H9 (cell line): ENCODE measurements around the gene MYH15. TPM values are rescaled to one million over a fixed set of nuclear protein-coding genes. Genes with fewer than 3 reads are reported as not detected.

Experiments used
- DNase-seq: peaks from one replicate; pipeline ENCODE4 v3.0.0-alpha.2; 2017
- H2AFZ ChIP-seq: one replicate; pipeline ENCODE4 v1.6.1; 2013; ENCODE audit warnings: mild to moderate bottlenecking, low read length, control low read depth, moderate library complexity
- H2AK5ac ChIP-seq: 2 replicates; pipeline ENCODE4 v1.6.1; 2013; ENCODE audit warnings: low read length, control low read depth, mixed read lengths; ENCODE audit not compliant: insufficient read length
- H2BK120ac ChIP-seq: one replicate; pipeline ENCODE4 v1.6.1; 2013; ENCODE audit warnings: low read depth, mild to moderate bottlenecking, low read length, control low read depth, inconsistent platforms; ENCODE audit not compliant: poor library complexity, severe bottlenecking
- H2BK12ac ChIP-seq: 2 replicates; pipeline ENCODE4 v1.6.1; 2013; ENCODE audit warnings: low read length, control low read depth, mixed read lengths, low read depth; ENCODE audit not compliant: insufficient read length
- H2BK15ac ChIP-seq: 2 replicates; pipeline ENCODE4 v1.6.1; 2013; ENCODE audit warnings: low read depth, low read length, control low read depth
- H2BK20ac ChIP-seq: one replicate; pipeline ENCODE4 v1.6.1; 2013; ENCODE audit warnings: low read depth, mild to moderate bottlenecking, low read length, control low read depth, inconsistent platforms; ENCODE audit not compliant: poor library complexity, severe bottlenecking
- H2BK5ac ChIP-seq: 2 replicates; pipeline ENCODE4 v1.6.1; 2013; ENCODE audit warnings: low read length, control low read depth, mixed read lengths; ENCODE audit not compliant: insufficient read length
- H3K14ac ChIP-seq: 2 replicates; pipeline ENCODE4 v1.6.1; 2013; ENCODE audit warnings: low read length, control low read depth; ENCODE audit not compliant: insufficient read depth
- H3K18ac ChIP-seq: 2 replicates; pipeline ENCODE4 v1.6.1; 2013; ENCODE audit warnings: low read depth, mild to moderate bottlenecking, mixed read lengths, low read length, control low read depth; ENCODE audit not compliant: insufficient read length
- H3K23ac ChIP-seq: 2 replicates; pipeline ENCODE4 v1.6.1; 2013; ENCODE audit warnings: low read length, control low read depth, mixed read lengths, low read depth; ENCODE audit not compliant: insufficient read length
- H3K23me2 ChIP-seq: 2 replicates; pipeline ENCODE4 v1.6.1; 2013; ENCODE audit warnings: low read depth, mild to moderate bottlenecking, mixed read lengths, low read length, control low read depth; ENCODE audit not compliant: insufficient read length, poor library complexity, severe bottlenecking
- H3K27ac ChIP-seq: 2 replicates; pipeline ENCODE4 v1.5.1; 2013; ENCODE audit warnings: low read length, control low read depth, mixed read lengths, low read depth; ENCODE audit not compliant: insufficient read length
- H3K27me3 ChIP-seq: 2 replicates; pipeline ENCODE4 v1.6.1; 2013; ENCODE audit warnings: low read length, control low read depth, inconsistent platforms; ENCODE audit not compliant: insufficient read depth
- H3K4ac ChIP-seq: 2 replicates; pipeline ENCODE4 v1.6.1; 2013; ENCODE audit warnings: low read depth, mild to moderate bottlenecking, control low read depth, inconsistent platforms, low read length, moderate library complexity
- H3K4me1 ChIP-seq: 2 replicates; pipeline ENCODE4 v1.6.1; 2013; ENCODE audit warnings: low read length, control low read depth, inconsistent platforms; ENCODE audit not compliant: insufficient read depth
- H3K4me2 ChIP-seq: 2 replicates; pipeline ENCODE4 v1.6.1; 2013; ENCODE audit warnings: low read length, control low read depth, mixed read lengths; ENCODE audit not compliant: insufficient read length, insufficient read depth
- H3K56ac ChIP-seq: 2 replicates; pipeline ENCODE4 v1.6.1; 2013; ENCODE audit warnings: low read depth, mild to moderate bottlenecking, mixed read lengths, low read length, control low read depth; ENCODE audit not compliant: insufficient read length
- H3K79me1 ChIP-seq: 2 replicates; pipeline ENCODE4 v1.6.1; 2013; ENCODE audit warnings: low read depth, mild to moderate bottlenecking, moderate library complexity, low read length, control low read depth, inconsistent platforms; ENCODE audit not compliant: insufficient read depth, poor library complexity, severe bottlenecking
- H3K79me2 ChIP-seq: 2 replicates; pipeline ENCODE4 v1.6.1; 2013; ENCODE audit warnings: low read length, control low read depth, inconsistent platforms; ENCODE audit not compliant: insufficient read depth
- H3K9ac ChIP-seq: 2 replicates; pipeline ENCODE4 v1.6.1; 2013; ENCODE audit warnings: low read length, control low read depth, mixed read lengths; ENCODE audit not compliant: insufficient read length; ENCODE audit errors: extremely low read depth
- H3K9me3 ChIP-seq: one replicate; pipeline ENCODE4 v1.6.1; 2013; ENCODE audit warnings: low read depth, low read length, inconsistent platforms; ENCODE audit not compliant: control insufficient read depth
- H3T11ph ChIP-seq: one replicate; pipeline ENCODE4 v1.6.1; 2013; ENCODE audit warnings: mild to moderate bottlenecking, low read length, control low read depth, inconsistent platforms
- H4K20me1 ChIP-seq: one replicate; pipeline ENCODE4 v1.6.1; 2013; ENCODE audit not compliant: control insufficient read depth, insufficient read length, insufficient read depth
- H4K5ac ChIP-seq: 2 replicates; pipeline ENCODE4 v1.6.1; 2013; ENCODE audit warnings: low read depth, mild to moderate bottlenecking, mixed read lengths, low read length, control low read depth; ENCODE audit not compliant: insufficient read length
- H4K8ac ChIP-seq: replicated peaks from 2 replicates; pipeline ENCODE4 v1.6.1; 2013; ENCODE audit warnings: low read length, control low read depth, mixed read lengths, low read depth; ENCODE audit not compliant: insufficient read length
- H4K91ac ChIP-seq: 2 replicates; pipeline ENCODE4 v1.6.1; 2013; ENCODE audit warnings: low read depth, mild to moderate bottlenecking, moderate library complexity, mixed read lengths, low read length, control low read depth; ENCODE audit not compliant: insufficient read length
- H3K27ac Mint-ChIP-seq, 3 experiments: 2 replicates in 2 of 3; 3 replicates in 1 of 3; pipeline ENCODE4 v1.8.0; 2020 to 2021; ENCODE audit warnings: mixed read lengths in 3 of 3, mild to moderate bottlenecking in 1 of 3, moderate library complexity in 1 of 3
- H3K27me3 Mint-ChIP-seq: 2 replicates; pipeline ENCODE4 v1.8.0; 2021; ENCODE audit warnings: low read depth, mild to moderate bottlenecking, moderate library complexity, mixed read lengths
- H3K36me3 Mint-ChIP-seq, 3 experiments: 2 replicates in 2 of 3; 3 replicates in 1 of 3; pipeline ENCODE4 v1.8.0; 2020 to 2021; ENCODE audit warnings: low read depth in 3 of 3, mixed read lengths in 3 of 3; ENCODE audit not compliant: insufficient read depth in 1 of 3
- H3K4me1 Mint-ChIP-seq, 2 experiments: 2 replicates each; pipeline ENCODE4 v1.8.0; 2020; ENCODE audit warnings: mixed read lengths in 2 of 2
- H3K4me3 Mint-ChIP-seq, 2 experiments: 2 replicates in 1 of 2; 3 replicates in 1 of 2; pipeline ENCODE4 v1.8.0; 2020 to 2021; ENCODE audit warnings: mild to moderate bottlenecking in 2 of 2, mixed read lengths in 2 of 2, moderate library complexity in 1 of 2
- H3K9me3 Mint-ChIP-seq, 2 experiments: 2 replicates in 1 of 2; 3 replicates in 1 of 2; pipeline ENCODE4 v1.8.0; 2020; ENCODE audit warnings: mild to moderate bottlenecking in 2 of 2, mixed read lengths in 2 of 2, moderate library complexity in 1 of 2
- WGBS: extraction: QIAGEN DNeasy Blood & Tissue Kit; methylation state at CpG from one replicate; pipeline ENCODE4 v1.1.7; 2013; ENCODE audit warnings: missing lambda C conversion rate, low lambda C conversion rate, mixed read lengths; ENCODE audit not compliant: insufficient read length; ENCODE audit errors: extremely low coverage; 5-methylcytosine and 5-hydroxymethylcytosine counted together
- total RNA-seq: library from RNA; stranded (reverse); gene quantifications from 2 replicates; pipeline ENCODE4 v1.2.1, GENCODE V29; 2021
- TF ChIP-seq, protein P1 (sequence below): fragments of 200-600 bp; sonication (generic); conservative IDR thresholded peaks from 3 replicates; pipeline ENCODE4 v1.8.0; 2021; ENCODE audit warnings: antibody characterized with exemption, mild to moderate bottlenecking

Gene MYH15
- total RNA-seq, 1 experiment from 2014 or later = 0.13 TPM

DNA sequence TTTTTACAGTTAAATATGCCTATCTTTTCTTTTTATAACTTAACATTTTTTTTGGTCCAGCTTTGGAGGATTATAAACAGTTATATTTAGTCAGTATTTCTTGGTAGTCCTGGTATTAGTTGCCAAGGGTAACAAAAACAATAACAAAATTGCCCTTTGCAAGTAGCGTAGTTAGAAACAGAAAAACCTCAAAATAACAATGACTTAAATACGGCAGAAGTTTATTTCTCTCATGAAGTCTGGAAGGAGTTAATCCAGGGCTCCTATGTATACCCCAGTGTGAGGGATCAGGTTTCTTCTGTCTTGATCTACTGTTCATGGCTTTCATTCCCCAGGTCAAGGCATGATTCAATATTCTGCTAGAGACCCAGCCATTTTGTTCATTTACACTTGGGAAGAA is 14.1 kb upstream of the MYH15 start:
- no peak overlapping the region for H3K18ac ChIP-seq
- H3K79me1 ChIP-seq = no peaks in the 10 kb centered on the region
- no peaks in the 10 kb centered on the region for H4K20me1 ChIP-seq
- no peaks in the 10 kb centered on the region for H3K79me2 ChIP-seq
- no peak overlapping the region for H3T11ph ChIP-seq
- H2AK5ac ChIP-seq = no peak overlapping the region
- TF ChIP-seq, protein P1, sequence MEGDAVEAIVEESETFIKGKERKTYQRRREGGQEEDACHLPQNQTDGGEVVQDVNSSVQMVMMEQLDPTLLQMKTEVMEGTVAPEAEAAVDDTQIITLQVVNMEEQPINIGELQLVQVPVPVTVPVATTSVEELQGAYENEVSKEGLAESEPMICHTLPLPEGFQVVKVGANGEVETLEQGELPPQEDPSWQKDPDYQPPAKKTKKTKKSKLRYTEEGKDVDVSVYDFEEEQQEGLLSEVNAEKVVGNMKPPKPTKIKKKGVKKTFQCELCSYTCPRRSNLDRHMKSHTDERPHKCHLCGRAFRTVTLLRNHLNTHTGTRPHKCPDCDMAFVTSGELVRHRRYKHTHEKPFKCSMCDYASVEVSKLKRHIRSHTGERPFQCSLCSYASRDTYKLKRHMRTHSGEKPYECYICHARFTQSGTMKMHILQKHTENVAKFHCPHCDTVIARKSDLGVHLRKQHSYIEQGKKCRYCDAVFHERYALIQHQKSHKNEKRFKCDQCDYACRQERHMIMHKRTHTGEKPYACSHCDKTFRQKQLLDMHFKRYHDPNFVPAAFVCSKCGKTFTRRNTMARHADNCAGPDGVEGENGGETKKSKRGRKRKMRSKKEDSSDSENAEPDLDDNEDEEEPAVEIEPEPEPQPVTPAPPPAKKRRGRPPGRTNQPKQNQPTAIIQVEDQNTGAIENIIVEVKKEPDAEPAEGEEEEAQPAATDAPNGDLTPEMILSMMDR = no peak
- H3K23me2 ChIP-seq = no peaks in the 10 kb centered on the region
- H3K27me3 ChIP-seq = no peaks in the 10 kb centered on the region
- H2BK5ac ChIP-seq = no peak overlapping the region
- H4K8ac ChIP-seq = no peak overlapping the region
- H3K56ac ChIP-seq = no peak overlapping the region
- H3K4me3 Mint-ChIP-seq = no peak overlapping the region
- H4K5ac ChIP-seq = no peak overlapping the region
- DNase-seq = no peak
- H3K4me1 ChIP-seq = no peaks in the 10 kb centered on the region
- H3K36me3 Mint-ChIP-seq = no peaks in the 10 kb centered on the region
- H3K4me2 ChIP-seq = no peak overlapping the region
- no peaks in the 10 kb centered on the region for H3K27me3 Mint-ChIP-seq
- H3K9ac ChIP-seq = no peak overlapping the region
- no peak overlapping the region for H2BK20ac ChIP-seq
- no peak overlapping the region for H2BK15ac ChIP-seq
- H3K4me1 Mint-ChIP-seq = peaks cover 3 to 12% of the 10 kb centered on the region in 2 experiments
- WGBS = no CpG with 5 or more reads among the region's 2 CpGs
- H2BK120ac ChIP-seq = no peak overlapping the region
- H2BK12ac ChIP-seq = no peak overlapping the region
- no peak overlapping the region for H3K14ac ChIP-seq
- no peak overlapping the region for H3K4ac ChIP-seq
- no peaks in the 10 kb centered on the region for H3K9me3 Mint-ChIP-seq
- no peak overlapping the region for H3K27ac ChIP-seq
- H4K91ac ChIP-seq = no peak overlapping the region
- H3K27ac Mint-ChIP-seq = no peak overlapping the region
- no peaks in the 10 kb centered on the region for H3K9me3 ChIP-seq
- no peak overlapping the region for H2AFZ ChIP-seq
- H3K23ac ChIP-seq = no peak overlapping the region
